T47D (cell line): ENCODE data around the gene FAM43B.

Source experiments
- DNase-seq, 2 experiments: peaks; one replicate each; pipeline versions ENCODE4 v3.0.0 to v3.0.0-alpha.2; 2011 to 2012; ENCODE audit warnings: low read depth in 1 of 2, low spot score in 1 of 2
- JUND ChIP-seq: IDR thresholded peaks from 2 replicates; pipeline ENCODE4 v1.6.1; 2012; ENCODE audit warnings: low read depth
- in situ Hi-C: cut with HindIII; loops from 2 replicates; pipeline ENCODE4 v1.10.0; 2016; ENCODE audit warnings: low sequenced_read_pairs, low pct_unique_long_range_greater_than_20kb

The FAM43B gene

GRCh38 chr1:20588634-20589225 is 36.4 kb downstream of the FAM43B start, which contains the start of gene CDA:
CDA (plus strand) TSS chr1:20589097; CDS start chr1:20589130, 33 bp downstream.
- DNase-seq = no peak
- no peak for TF ChIP-seq JUND
- in situ Hi-C loops = no loop called here

- DNase-seq = no peak
- no peak for TF ChIP-seq JUND
- in situ Hi-C loops = no loop called here
Observed at GRCh38 chr1:20589331-20590278, 37.2 kb downstream of the FAM43B start.

DNA sequence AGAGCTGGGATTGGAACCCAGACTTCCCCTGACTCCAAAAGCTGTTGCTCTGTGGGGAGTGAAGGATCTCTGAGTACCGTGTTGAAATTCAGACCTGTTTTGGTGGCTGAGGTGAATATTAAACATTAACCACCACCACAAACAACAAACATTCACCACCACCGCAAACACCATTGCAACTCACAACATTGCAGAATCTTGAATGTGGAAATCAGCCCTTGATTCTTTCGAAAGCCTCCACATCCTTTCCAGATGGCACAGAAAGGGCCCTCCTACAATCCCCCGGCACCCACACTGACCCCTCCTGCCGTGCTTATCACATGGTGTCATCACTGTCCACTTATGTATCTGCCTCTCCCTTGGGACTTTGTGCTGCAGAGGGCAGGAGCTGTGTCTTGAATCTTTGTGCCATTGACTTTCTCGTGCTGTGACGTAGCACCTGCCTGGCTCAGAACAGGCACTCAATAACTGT is 38.0 kb downstream of the FAM43B start:
- TF ChIP-seq JUND = no peak
- in situ Hi-C loops = no loop called here
- no peak for DNase-seq

GRCh38 chr1:20593756-20594155 is 41.4 kb downstream of the FAM43B start:
- TF ChIP-seq JUND = no peak
- DNase-seq = peak; percentile 23 to 48
- in situ Hi-C loops = no loop called here

DNA sequence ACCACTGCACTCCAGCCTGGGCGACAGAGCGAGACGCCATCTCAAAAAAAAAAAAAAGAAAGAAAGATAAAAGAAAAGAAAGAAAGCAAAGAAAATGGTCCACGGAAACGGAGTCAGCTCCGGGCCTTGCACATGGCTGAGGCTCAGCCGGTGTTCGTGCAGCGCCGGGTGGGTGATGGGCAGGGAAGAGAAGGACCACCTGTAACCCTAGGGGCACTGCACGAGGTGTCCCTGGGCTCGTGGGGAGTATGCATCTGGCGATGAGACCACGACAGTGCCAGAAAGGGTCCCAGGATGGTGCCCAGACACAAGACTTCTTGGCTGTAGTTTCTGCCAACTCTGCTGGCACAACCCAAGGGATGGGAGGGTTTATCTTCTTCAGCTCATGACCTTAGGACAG is 42.4 kb downstream of the FAM43B start:
- no peak for DNase-seq
- in situ Hi-C loops = no loop called here
- TF ChIP-seq JUND = no peak

- no peak for TF ChIP-seq JUND
Observed at GRCh38 chr1:20596106-20596505, 43.7 kb downstream of the FAM43B start.

GRCh38 chr1:20597650-20598049 is 45.3 kb downstream of the FAM43B start:
- no peak for DNase-seq
- no peak for TF ChIP-seq JUND
- in situ Hi-C loops = no loop called here

More at GRCh38 chr1:20596106-20596505, 43.7 kb downstream of the FAM43B start:
- no peak for DNase-seq
- in situ Hi-C loops = no loop called here

- no peak for DNase-seq
- in situ Hi-C loops = no loop called here
- no peak for TF ChIP-seq JUND
Observed at GRCh38 chr1:20600156-20600555, 47.8 kb downstream of the FAM43B start.

- no peak for TF ChIP-seq JUND
- no peak for DNase-seq
- in situ Hi-C loops = no loop called here
Observed at GRCh38 chr1:20601129-20601825, 48.9 kb downstream of the FAM43B start.

DNA sequence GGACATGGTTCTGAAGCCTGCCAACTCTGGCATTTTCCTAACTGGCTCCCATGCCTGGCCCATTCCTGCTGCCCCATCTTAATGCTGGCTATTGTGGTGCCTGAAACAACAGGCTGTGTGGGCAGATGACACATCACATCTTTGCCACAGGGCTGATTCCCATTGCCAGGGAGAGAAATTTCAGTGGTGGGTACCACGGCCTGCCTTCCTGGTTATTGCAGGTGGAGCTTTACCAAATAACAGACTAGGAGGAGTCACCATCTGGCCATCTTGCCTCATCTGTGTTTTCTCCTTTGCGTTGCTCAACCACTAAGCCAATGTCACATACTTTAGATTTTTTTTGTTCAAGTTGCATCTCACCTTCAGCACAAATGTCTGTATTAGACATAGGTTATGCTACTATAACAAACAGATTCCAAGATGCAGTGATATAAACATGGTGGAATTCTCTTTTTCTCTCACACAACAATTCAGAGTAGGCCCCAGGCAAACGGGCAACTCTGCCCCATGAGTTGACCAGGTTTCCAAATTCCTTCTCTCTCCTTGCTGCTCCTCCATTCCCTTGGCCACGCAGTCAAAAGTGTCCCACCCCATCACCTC is 50.6 kb downstream of the FAM43B start:
- in situ Hi-C loops = no loop called here
- no peak for TF ChIP-seq JUND
- DNase-seq = peak in 1 of 2 experiments; percentile 44

- in situ Hi-C loops = no loop called here
- peak in 1 of 2 experiments; percentile 25 for DNase-seq
- TF ChIP-seq JUND = no peak
Observed at GRCh38 chr1:20603504-20604464, 51.4 kb downstream of the FAM43B start.
